OCI-LY7 (cell line): ENCODE data around the gene EPHB1. TPM values are rescaled to one million over a fixed set of nuclear protein-coding genes. Genes with fewer than 3 reads are reported as not detected.
"Not testable (repeated sequence)": the region's sequence is repeated elsewhere in the genome, so short reads cannot be mapped to it uniquely, and the experiment has no call there.

ENCODE experiments used
- BruUV-seq: library from RNA; stranded (reverse); fragments of 400-500 nt; replicated peaks from 2 replicates; lab custom pipeline; 2021; lab: Mats Ljungman, UMichigan
- CTCF ChIA-PET: fragments of 300-600 bp; sonication (Branson Sonifier 250); formaldehyde crosslinking; loops from one replicate; lab custom pipeline; 2022; ENCODE audit warnings: antibody characterized with exemption; ENCODE audit not compliant: unreplicated experiment; lab: Charles Lee
- POLR2A ChIA-PET: fragments of 300-600 bp; sonication (Branson Sonifier 250); formaldehyde crosslinking; loops from one replicate; lab custom pipeline; 2022; ENCODE audit warnings: antibody characterized with exemption; lab: Charles Lee
- DNase-seq: peaks from one replicate; pipeline ENCODE4 v3.0.0-alpha.2; 2015; ENCODE audit warnings: low spot score
- H2AFZ ChIP-seq: fragments of 200-600 bp; sonication (generic), shearing (Covaris generic); 2 replicates; pipeline ENCODE4 v1.6.1; 2014; ENCODE audit warnings: mild to moderate bottlenecking, antibody characterized with exemption, low read length, moderate library complexity
- H3K27ac ChIP-seq: fragments of 200-600 bp; sonication (generic); 2 replicates; pipeline ENCODE4 v1.5.1; 2014; ENCODE audit warnings: mixed run types, low read depth, mild to moderate bottlenecking, moderate library complexity, low read length, inconsistent platforms; ENCODE audit not compliant: poor library complexity, severe bottlenecking
- H3K36me3 ChIP-seq: fragments of 200-600 bp; sonication (generic); 2 replicates; pipeline ENCODE4 v1.6.1; 2014; ENCODE audit warnings: mild to moderate bottlenecking, antibody characterized with exemption, low read length, moderate library complexity, mixed read lengths; ENCODE audit not compliant: insufficient read depth
- H3K4me1 ChIP-seq: fragments of 200-600 bp; sonication (generic); 2 replicates; pipeline ENCODE4 v1.5.1; 2014; ENCODE audit warnings: mild to moderate bottlenecking, low read length; ENCODE audit not compliant: insufficient read depth, poor library complexity, severe bottlenecking
- H3K4me2 ChIP-seq: fragments of 200-600 bp; sonication (generic); 2 replicates; pipeline ENCODE4 v1.6.1; 2014; ENCODE audit warnings: mild to moderate bottlenecking, low read length
- H3K4me3 ChIP-seq: fragments of 200-600 bp; sonication (generic); 2 replicates; pipeline ENCODE4 v1.5.1; 2014; ENCODE audit warnings: mild to moderate bottlenecking, low read depth, low read length; ENCODE audit not compliant: poor library complexity, severe bottlenecking
- H3K79me2 ChIP-seq: fragments of 200-600 bp; sonication (generic); 2 replicates; pipeline ENCODE4 v1.6.1; 2016; ENCODE audit warnings: low read depth, mild to moderate bottlenecking, low read length, moderate library complexity, mixed read lengths; ENCODE audit not compliant: insufficient read depth
- H3K9me2 ChIP-seq: fragments of 200-600 bp; sonication (generic); 2 replicates; pipeline ENCODE4 v1.6.1; 2016; ENCODE audit warnings: mild to moderate bottlenecking, low read length, mixed read lengths; ENCODE audit not compliant: insufficient read depth
- H3K9me3 ChIP-seq: fragments of 200-600 bp; sonication (generic); 2 replicates; pipeline ENCODE4 v1.6.1; 2014; ENCODE audit warnings: mild to moderate bottlenecking, mixed run types, low read length, mixed read lengths
- H4K20me1 ChIP-seq: fragments of 200-600 bp; sonication (generic); 2 replicates; pipeline ENCODE4 v1.6.1; 2014; ENCODE audit warnings: mild to moderate bottlenecking, antibody characterized with exemption, low read length, moderate library complexity, mixed read lengths; ENCODE audit not compliant: insufficient read depth
- CTCF ChIP-seq: fragments of 200-600 bp; sonication (generic); conservative IDR thresholded peaks from 2 replicates; pipeline ENCODE4 v1.5.1; 2014; ENCODE audit warnings: mild to moderate bottlenecking, antibody characterized with exemption, low read length, moderate library complexity, mixed read lengths
- EZH2phosphoT487 ChIP-seq: fragments of 200-600 bp; sonication (generic); IDR thresholded peaks from 2 replicates; pipeline ENCODE4 v1.6.1; 2018; ENCODE audit warnings: low read depth, borderline replicate concordance, mild to moderate bottlenecking, mixed run types, antibody characterized with exemption, low read length, moderate library complexity, mixed read lengths
- intact Hi-C: fragments of 100-400 bp; cut with micrococcal nuclease; formaldehyde crosslinking; loops from one replicate; pipeline ENCODE4 v1.10.0; 2022; ENCODE audit not compliant: unreplicated experiment
- total RNA-seq, 2 experiments: library from RNA; depleted of rRNA in 1 of 2; stranded (reverse); fragments of >200 nt in 1 of 2; shearing (Covaris generic) in 1 of 2; gene quantifications; 2 replicates each; pipeline ENCODE4 v1.2.3, GENCODE V29; 2014 to 2022

Gene EPHB1
- total RNA-seq, 2 experiments from 2014 or later: 0.54 to 1.3 TPM

- H2AFZ ChIP-seq: no peak overlapping the region
- no peak overlapping the region for H3K4me2 ChIP-seq
- H3K79me2 ChIP-seq: no peaks in the 10 kb centered on the region
- H3K9me2 ChIP-seq: no peaks in the 10 kb centered on the region
- intact Hi-C loops: no loop called here
- BruUV-seq: no TSS peak
- H4K20me1 ChIP-seq: no peaks in the 10 kb centered on the region
- no peaks in the 10 kb centered on the region for H3K4me1 ChIP-seq
- peak; percentile 3 for DNase-seq
- ChIA-PET POLR2A (no interaction called here), CTCF (no interaction called here)
- no peaks in the 10 kb centered on the region for H3K36me3 ChIP-seq
- H3K27ac ChIP-seq: no peak overlapping the region
- H3K4me3 ChIP-seq: no peak overlapping the region
- H3K9me3 ChIP-seq: no peaks in the 10 kb centered on the region
- no peak for TF ChIP-seq EZH2phosphoT487
- TF ChIP-seq CTCF: no peak
Measured at GRCh38 chr3:135106445-135106844, 311.4 kb downstream of the EPHB1 start.

- intact Hi-C loops: no loop called here
- Histone ChIP-seq H3K79me2 (no peaks in the 10 kb centered on the region), H3K4me3 (no peak overlapping the region), H3K4me1 (no peaks in the 10 kb centered on the region), H3K27ac (no peak overlapping the region), H3K9me3 (no peaks in the 10 kb centered on the region), H2AFZ (no peak overlapping the region), H3K4me2 (no peak overlapping the region), H4K20me1 (no peaks in the 10 kb centered on the region), H3K36me3 (no peaks in the 10 kb centered on the region), H3K9me2 (no peaks in the 10 kb centered on the region)
- ChIA-PET POLR2A (no interaction called here), CTCF (no interaction called here)
- no peak for DNase-seq
- no peak for TF ChIP-seq CTCF
- no peak for TF ChIP-seq EZH2phosphoT487
- no TSS peak for BruUV-seq
Measured at GRCh38 chr3:135107043-135107442, 312.0 kb downstream of the EPHB1 start.

GRCh38 chr3:135109681-135110080, 314.6 kb downstream of the EPHB1 start:
- POLR2A ChIA-PET: no interaction called here
- CTCF ChIA-PET: no interaction called here
- H3K79me2 ChIP-seq: no peaks in the 10 kb centered on the region
- H3K9me2 ChIP-seq: no peaks in the 10 kb centered on the region
- no TSS peak for BruUV-seq
- no peak overlapping the region for H2AFZ ChIP-seq
- no peaks in the 10 kb centered on the region for H3K4me1 ChIP-seq
- no peaks in the 10 kb centered on the region for H3K36me3 ChIP-seq
- TF ChIP-seq CTCF: no peak
- no peak for TF ChIP-seq EZH2phosphoT487
- DNase-seq: no peak
- intact Hi-C loops: no loop called here
- no peak overlapping the region for H3K27ac ChIP-seq
- H3K4me2 ChIP-seq: no peak overlapping the region
- H3K9me3 ChIP-seq: no peaks in the 10 kb centered on the region
- H3K4me3 ChIP-seq: no peak overlapping the region
- no peaks in the 10 kb centered on the region for H4K20me1 ChIP-seq

GRCh38 chr3:135114551-135114950, 319.5 kb downstream of the EPHB1 start:
- H2AFZ ChIP-seq, H3K9me3 ChIP-seq, POLR2A ChIA-PET, CTCF ChIA-PET, H3K9me2 ChIP-seq, intact Hi-C loops, H3K36me3 ChIP-seq, H3K4me3 ChIP-seq, H3K27ac ChIP-seq, DNase-seq, H3K4me1 ChIP-seq, H3K4me2 ChIP-seq, H3K79me2 ChIP-seq, H4K20me1 ChIP-seq, BruUV-seq: not testable (repeated sequence)
